ENCODE data around the gene USP25.

USP25 gene

GRCh38 chr21:15706696-15707095, 23.1 kb upstream of the USP25 start:
- no peak overlapping the region for H3K4me2 ChIP-seq (ENCODE audit: insufficient read depth, low read length)
- no peaks in the 10 kb centered on the region for H3K36me3 ChIP-seq (ENCODE audit: insufficient read depth, low read length)
- ATAC-seq (ENCODE audit: insufficient read depth, low read depth) = no peak
- no peak overlapping the region for H3K27ac ChIP-seq (ENCODE audit: low read length)
- H3K9ac ChIP-seq (ENCODE audit: low read depth, low read length) = no peak overlapping the region
- TF ChIP-seq EZH2 (IDR thresholded peaks at IDR 0.05; ENCODE audit: borderline replicate concordance, low read depth, low read length, severe bottlenecking) (no peak), CTCF (IDR thresholded peaks at IDR 0.05; ENCODE audit: borderline replicate concordance, extremely low read depth, low read length, poor library complexity, severe bottlenecking) (no peak)
- H3K27me3 ChIP-seq (ENCODE audit: insufficient read depth, low read length, poor library complexity) = no peaks in the 10 kb centered on the region
- DNase-seq = no peak
- no peaks in the 10 kb centered on the region for H4K20me1 ChIP-seq (ENCODE audit: insufficient read depth, low read length)
- no peaks in the 10 kb centered on the region for H3K9me3 ChIP-seq (ENCODE audit: insufficient read depth, low read length, severe bottlenecking)
- H3K4me3 ChIP-seq (ENCODE audit: low read depth in 1 of 2, low read length in 2 of 2) = no peak overlapping the region
- no peaks in the 10 kb centered on the region for H3K4me1 ChIP-seq (ENCODE audit: insufficient read depth, low read length)
- no peak overlapping the region for H2AFZ ChIP-seq (ENCODE audit: low read depth, low read length)
- no peaks in the 10 kb centered on the region for H3K79me2 ChIP-seq (ENCODE audit: insufficient read depth, low read length)

- no peak for TF ChIP-seq EZH2 (IDR thresholded peaks at IDR 0.05; ENCODE audit: borderline replicate concordance, low read depth, low read length, severe bottlenecking)
- no peak for TF ChIP-seq CTCF (IDR thresholded peaks at IDR 0.05; ENCODE audit: borderline replicate concordance, extremely low read depth, low read length, poor library complexity, severe bottlenecking)
- Histone ChIP-seq H3K9me3 (ENCODE audit: insufficient read depth, low read length, severe bottlenecking) (no peaks in the 10 kb centered on the region), H3K79me2 (ENCODE audit: insufficient read depth, low read length) (no peaks in the 10 kb centered on the region), H3K4me1 (ENCODE audit: insufficient read depth, low read length) (no peaks in the 10 kb centered on the region), H3K27me3 (ENCODE audit: insufficient read depth, low read length, poor library complexity) (no peaks in the 10 kb centered on the region), H3K36me3 (ENCODE audit: insufficient read depth, low read length) (no peaks in the 10 kb centered on the region), H4K20me1 (ENCODE audit: insufficient read depth, low read length) (no peaks in the 10 kb centered on the region), H2AFZ (ENCODE audit: low read depth, low read length) (no peak overlapping the region), H3K4me3 (ENCODE audit: low read depth in 1 of 2, low read length in 2 of 2) (no peak overlapping the region), H3K27ac (ENCODE audit: low read length) (no peak overlapping the region), H3K4me2 (ENCODE audit: insufficient read depth, low read length) (no peak overlapping the region), H3K9ac (ENCODE audit: low read depth, low read length) (no peak overlapping the region)
- ATAC-seq (ENCODE audit: insufficient read depth, low read depth) (no peak), DNase-seq (no peak)
These were observed 16.4 kb upstream of the USP25 start for GRCh38 chr21:15713412-15713811.

- TF ChIP-seq CTCF (IDR thresholded peaks at IDR 0.05; ENCODE audit: borderline replicate concordance, extremely low read depth, low read length, poor library complexity, severe bottlenecking) = no peak
- TF ChIP-seq EZH2 (IDR thresholded peaks at IDR 0.05; ENCODE audit: borderline replicate concordance, low read depth, low read length, severe bottlenecking) = no peak
- Histone ChIP-seq H4K20me1 (ENCODE audit: insufficient read depth, low read length) (no peaks in the 10 kb centered on the region), H3K4me2 (ENCODE audit: insufficient read depth, low read length) (no peak overlapping the region), H3K4me1 (ENCODE audit: insufficient read depth, low read length) (no peaks in the 10 kb centered on the region), H2AFZ (ENCODE audit: low read depth, low read length) (no peak overlapping the region), H3K36me3 (ENCODE audit: insufficient read depth, low read length) (no peaks in the 10 kb centered on the region), H3K4me3 (ENCODE audit: low read depth in 1 of 2, low read length in 2 of 2) (no peak overlapping the region), H3K27me3 (ENCODE audit: insufficient read depth, low read length, poor library complexity) (no peaks in the 10 kb centered on the region), H3K79me2 (ENCODE audit: insufficient read depth, low read length) (no peaks in the 10 kb centered on the region), H3K9ac (ENCODE audit: low read depth, low read length) (no peak overlapping the region), H3K27ac (ENCODE audit: low read length) (no peak overlapping the region), H3K9me3 (ENCODE audit: insufficient read depth, low read length, severe bottlenecking) (no peaks in the 10 kb centered on the region)
- DNase-seq (no peak), ATAC-seq (ENCODE audit: insufficient read depth, low read depth) (no peak)
These were observed 11.1 kb upstream of the USP25 start for GRCh38 chr21:15718711-15719110.

GRCh38 chr21:15719976-15720375, 9.8 kb upstream of the USP25 start:
- Histone ChIP-seq H3K9ac (ENCODE audit: low read depth, low read length) (no peak overlapping the region), H3K4me3 (ENCODE audit: low read depth in 1 of 2, low read length in 2 of 2) (no peak overlapping the region), H3K4me2 (ENCODE audit: insufficient read depth, low read length) (no peak overlapping the region), H3K9me3 (ENCODE audit: insufficient read depth, low read length, severe bottlenecking) (no peaks in the 10 kb centered on the region), H3K79me2 (ENCODE audit: insufficient read depth, low read length) (no peaks in the 10 kb centered on the region), H3K27me3 (ENCODE audit: insufficient read depth, low read length, poor library complexity) (no peaks in the 10 kb centered on the region), H3K27ac (ENCODE audit: low read length) (no peak overlapping the region), H3K36me3 (ENCODE audit: insufficient read depth, low read length) (no peaks in the 10 kb centered on the region), H3K4me1 (ENCODE audit: insufficient read depth, low read length) (no peaks in the 10 kb centered on the region), H2AFZ (ENCODE audit: low read depth, low read length) (no peak overlapping the region), H4K20me1 (ENCODE audit: insufficient read depth, low read length) (no peaks in the 10 kb centered on the region)
- ATAC-seq (ENCODE audit: insufficient read depth, low read depth) (no peak), DNase-seq (no peak)
- no peak for TF ChIP-seq EZH2 (IDR thresholded peaks at IDR 0.05; ENCODE audit: borderline replicate concordance, low read depth, low read length, severe bottlenecking)
- no peak for TF ChIP-seq CTCF (IDR thresholded peaks at IDR 0.05; ENCODE audit: borderline replicate concordance, extremely low read depth, low read length, poor library complexity, severe bottlenecking)

Measured in DND-41 (cell line).